HG03442 (cell line): ENCODE results near the gene MAGI1.
A peak's percentile ranks its signal among the peaks of the same experiment; 100 is the strongest.
"Not testable (repeated sequence)": the region's sequence is repeated elsewhere in the genome, so short reads cannot be mapped to it uniquely, and the experiment has no call there.

ENCODE experiments used
- ATAC-seq: cut with Tn5 transposase; IDR thresholded peaks from one replicate; pipeline ENCODE4 v1.9.1; 2021; ENCODE audit warnings: mild to moderate bottlenecking, moderate library complexity; ENCODE audit not compliant: unreplicated experiment

The MAGI1 gene

GRCh38 chr3:66038726-66039589, at the start of gene MAGI1:
Gene MAGI1 (minus strand): TSS chr3:66038918. CDS start chr3:66038308, 610 bp downstream.
- ATAC-seq, result peak; percentile 91

- ATAC-seq, result no peak
Measured at GRCh38 chr3:66083784-66084213, 45.1 kb upstream of the MAGI1 start.

- ATAC-seq, result no peak
Measured at GRCh38 chr3:66083096-66083678, 44.5 kb upstream of the MAGI1 start.

GRCh38 chr3:66082679-66083078, 44.0 kb upstream of the MAGI1 start:
- no peak for ATAC-seq

- ATAC-seq, result no peak
Measured at GRCh38 chr3:66080167-66080566, 41.4 kb upstream of the MAGI1 start.

- no peak for ATAC-seq
Measured at GRCh38 chr3:66077973-66078372, 39.3 kb upstream of the MAGI1 start.

GRCh38 chr3:66076861-66077470, 38.2 kb upstream of the MAGI1 start:
- ATAC-seq, result no peak

GRCh38 chr3:66075281-66075680, 36.6 kb upstream of the MAGI1 start:
- ATAC-seq, result no peak

GRCh38 chr3:66073464-66074141, 34.9 kb upstream of the MAGI1 start:
- no peak for ATAC-seq

GRCh38 chr3:66068255-66068654, 29.5 kb upstream of the MAGI1 start:
- ATAC-seq, result no peak

GRCh38 chr3:66066963-66067617, 28.4 kb upstream of the MAGI1 start:
- ATAC-seq, result no peak

GRCh38 chr3:66055289-66055688, 16.6 kb upstream of the MAGI1 start:
- ATAC-seq, result no peak

GRCh38 chr3:66053550-66054094, 14.9 kb upstream of the MAGI1 start:
- ATAC-seq, result no peak

- ATAC-seq, result no peak
Measured at GRCh38 chr3:66052721-66053549, 14.2 kb upstream of the MAGI1 start.

- ATAC-seq, result no peak
Measured at GRCh38 chr3:66050821-66051220, 12.1 kb upstream of the MAGI1 start.

GRCh38 chr3:66048051-66048395, 9.3 kb upstream of the MAGI1 start:
- no peak for ATAC-seq

GRCh38 chr3:66047311-66048050, 8.8 kb upstream of the MAGI1 start:
- no peak for ATAC-seq

GRCh38 chr3:66046321-66046720, 7.6 kb upstream of the MAGI1 start:
- not testable (repeated sequence) for ATAC-seq

- ATAC-seq, result no peak
Measured at GRCh38 chr3:66041828-66042227, 3.1 kb upstream of the MAGI1 start.
